ENCODE data around the gene MGAT5B. TPM values are rescaled to one million over a fixed set of nuclear protein-coding genes. Genes with fewer than 3 reads are reported as not detected.

MGAT5B gene
- total RNA-seq, 1 donor from 2014 or later: 6.3 TPM

DNA sequence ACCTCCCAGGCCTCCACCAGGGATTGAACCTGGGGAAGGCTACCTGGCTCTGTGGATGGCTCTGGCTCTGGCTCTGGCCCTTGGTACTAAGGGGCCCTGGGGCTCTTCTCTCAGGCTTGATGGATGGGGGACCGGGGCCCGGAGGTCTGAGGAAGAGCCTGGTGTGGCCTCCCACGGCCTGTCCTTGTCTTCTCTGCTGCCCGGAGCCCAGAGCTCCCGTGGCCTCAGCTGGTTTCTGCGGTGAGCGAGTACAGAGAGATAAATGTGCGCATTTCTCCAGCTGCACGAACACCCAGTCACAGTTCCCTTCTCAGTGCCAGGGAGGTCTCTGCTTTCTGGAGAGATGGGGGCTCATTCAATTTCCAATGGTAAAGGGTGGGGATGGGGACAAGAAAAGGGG lies 9.2 kb downstream of the MGAT5B start:
- Histone ChIP-seq H3K9ac (ENCODE audit: low read length) (no peak overlapping the region), H2AFZ (ENCODE audit: low read depth, low read length) (no peak overlapping the region), H3K4me2 (ENCODE audit: low read length) (no peak overlapping the region), H3K79me2 (ENCODE audit: insufficient read depth, low read length) (peaks cover 4% of the 10 kb centered on the region), H4K20me1 (ENCODE audit: insufficient read depth, low read length) (peaks cover 8% of the 10 kb centered on the region), H3K4me1 (ENCODE audit: insufficient read depth, low read length) (peaks cover 14% of the 10 kb centered on the region), H3K36me3 (ENCODE audit: insufficient read depth, low read length) (peaks cover 2% of the 10 kb centered on the region), H3K4me3 (ENCODE audit: insufficient read depth, low read depth, low read length) (no peak overlapping the region), H3K9me3 (ENCODE audit: insufficient read depth, low read depth, low read length) (no peaks in the 10 kb centered on the region), H3K27me3 (ENCODE audit: insufficient read depth, low read length) (no peaks in the 10 kb centered on the region), H3K27ac (ENCODE audit: low read depth, low read length) (no peak overlapping the region)
- no peak for FAIRE-seq
- Mint-ChIP-seq H3K4me3 (ENCODE audit: unreplicated experiment) (no peak overlapping the region), H3K27me3 (ENCODE audit: low read depth, unreplicated experiment) (peaks cover 18% of the 10 kb centered on the region), H3K27ac (ENCODE audit: unreplicated experiment) (no peak overlapping the region), H3K4me1 (ENCODE audit: low read depth, unreplicated experiment) (peaks cover 17% of the 10 kb centered on the region), H3K36me3 (ENCODE audit: low read depth, unreplicated experiment) (peaks cover 22% of the 10 kb centered on the region), H3K9me3 (ENCODE audit: unreplicated experiment) (peaks cover 5% of the 10 kb centered on the region)
- no peak for DNase-seq (ENCODE audit: low read depth)
- no peak for TF ChIP-seq EZH2 (IDR thresholded peaks at IDR 0.05; ENCODE audit: insufficient read depth, low read length)
- TF ChIP-seq, protein P1, sequence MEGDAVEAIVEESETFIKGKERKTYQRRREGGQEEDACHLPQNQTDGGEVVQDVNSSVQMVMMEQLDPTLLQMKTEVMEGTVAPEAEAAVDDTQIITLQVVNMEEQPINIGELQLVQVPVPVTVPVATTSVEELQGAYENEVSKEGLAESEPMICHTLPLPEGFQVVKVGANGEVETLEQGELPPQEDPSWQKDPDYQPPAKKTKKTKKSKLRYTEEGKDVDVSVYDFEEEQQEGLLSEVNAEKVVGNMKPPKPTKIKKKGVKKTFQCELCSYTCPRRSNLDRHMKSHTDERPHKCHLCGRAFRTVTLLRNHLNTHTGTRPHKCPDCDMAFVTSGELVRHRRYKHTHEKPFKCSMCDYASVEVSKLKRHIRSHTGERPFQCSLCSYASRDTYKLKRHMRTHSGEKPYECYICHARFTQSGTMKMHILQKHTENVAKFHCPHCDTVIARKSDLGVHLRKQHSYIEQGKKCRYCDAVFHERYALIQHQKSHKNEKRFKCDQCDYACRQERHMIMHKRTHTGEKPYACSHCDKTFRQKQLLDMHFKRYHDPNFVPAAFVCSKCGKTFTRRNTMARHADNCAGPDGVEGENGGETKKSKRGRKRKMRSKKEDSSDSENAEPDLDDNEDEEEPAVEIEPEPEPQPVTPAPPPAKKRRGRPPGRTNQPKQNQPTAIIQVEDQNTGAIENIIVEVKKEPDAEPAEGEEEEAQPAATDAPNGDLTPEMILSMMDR (IDR thresholded peaks at IDR 0.05; ENCODE audit: insufficient read depth, low read depth, low read length): no peak

DNA sequence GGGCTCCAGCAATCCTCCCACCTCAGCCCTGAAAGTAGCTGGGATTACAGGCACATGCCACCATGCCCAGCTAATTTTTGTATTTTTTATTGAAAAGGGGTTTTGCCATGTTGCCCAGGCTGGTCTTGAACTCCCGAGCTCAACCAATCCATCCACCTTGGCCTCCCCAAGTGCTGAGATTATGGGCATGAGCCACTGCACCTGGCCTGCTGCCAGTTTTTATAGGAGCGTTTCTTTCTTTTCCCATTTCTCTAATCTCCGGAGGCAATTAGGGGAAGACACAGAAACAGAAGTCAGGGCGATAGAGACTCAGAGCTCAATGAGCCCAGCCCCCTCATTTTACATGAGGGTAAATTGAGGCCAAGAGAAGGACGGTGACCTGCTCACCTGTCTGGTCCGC lies 10.4 kb downstream of the MGAT5B start:
- Histone ChIP-seq H3K4me2 (ENCODE audit: low read length) (no peak overlapping the region), H3K9ac (ENCODE audit: low read length) (no peak overlapping the region), H3K27me3 (ENCODE audit: insufficient read depth, low read length) (no peaks in the 10 kb centered on the region), H3K36me3 (ENCODE audit: insufficient read depth, low read length) (peaks cover 2% of the 10 kb centered on the region), H2AFZ (ENCODE audit: low read depth, low read length) (no peak overlapping the region), H3K4me3 (ENCODE audit: insufficient read depth, low read depth, low read length) (no peak overlapping the region), H3K79me2 (ENCODE audit: insufficient read depth, low read length) (peaks cover 4% of the 10 kb centered on the region), H3K9me3 (ENCODE audit: insufficient read depth, low read depth, low read length) (no peaks in the 10 kb centered on the region), H4K20me1 (ENCODE audit: insufficient read depth, low read length) (peaks cover 8% of the 10 kb centered on the region), H3K27ac (ENCODE audit: low read depth, low read length) (no peak overlapping the region), H3K4me1 (ENCODE audit: insufficient read depth, low read length) (peaks cover 3% of the 10 kb centered on the region)
- TF ChIP-seq, protein P1 (IDR thresholded peaks at IDR 0.05; ENCODE audit: insufficient read depth, low read depth, low read length): no peak
- no peak for TF ChIP-seq EZH2 (IDR thresholded peaks at IDR 0.05; ENCODE audit: insufficient read depth, low read length)
- Mint-ChIP-seq H3K9me3 (ENCODE audit: unreplicated experiment) (peaks cover 5% of the 10 kb centered on the region), H3K4me3 (ENCODE audit: unreplicated experiment) (no peak overlapping the region), H3K4me1 (ENCODE audit: low read depth, unreplicated experiment) (peaks cover 7% of the 10 kb centered on the region), H3K27ac (ENCODE audit: unreplicated experiment) (no peak overlapping the region), H3K27me3 (ENCODE audit: low read depth, unreplicated experiment) (peaks cover 18% of the 10 kb centered on the region), H3K36me3 (ENCODE audit: low read depth, unreplicated experiment) (peaks cover 22% of the 10 kb centered on the region)
- FAIRE-seq (no peak), DNase-seq (ENCODE audit: low read depth) (no peak)

DNA sequence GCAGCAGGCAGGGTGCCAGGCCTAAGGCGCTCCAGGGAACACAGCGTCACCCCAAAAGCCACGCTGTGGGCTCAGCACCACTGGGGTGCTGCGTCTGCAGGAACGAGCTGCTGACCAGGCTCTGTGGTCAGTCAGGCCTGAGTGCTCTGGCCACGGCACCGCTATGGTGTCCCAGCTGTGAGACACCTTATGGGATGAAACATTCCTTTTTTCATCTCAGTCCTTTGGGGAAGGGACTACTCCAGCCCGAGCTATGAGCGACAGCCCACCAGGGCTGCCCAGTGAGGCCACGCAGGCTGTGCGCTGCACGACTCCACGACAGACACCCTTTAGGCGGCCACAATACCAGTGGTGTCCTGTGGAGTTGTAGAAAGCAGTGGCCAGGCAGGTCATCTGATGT lies 11.1 kb downstream of the MGAT5B start:
- Histone ChIP-seq H3K36me3 (ENCODE audit: insufficient read depth, low read length) (peaks cover 2% of the 10 kb centered on the region), H2AFZ (ENCODE audit: low read depth, low read length) (no peak overlapping the region), H3K27me3 (ENCODE audit: insufficient read depth, low read length) (no peaks in the 10 kb centered on the region), H3K9ac (ENCODE audit: low read length) (no peak overlapping the region), H3K4me1 (ENCODE audit: insufficient read depth, low read length) (no peaks in the 10 kb centered on the region), H4K20me1 (ENCODE audit: insufficient read depth, low read length) (peaks cover 4% of the 10 kb centered on the region), H3K27ac (ENCODE audit: low read depth, low read length) (no peak overlapping the region), H3K79me2 (ENCODE audit: insufficient read depth, low read length) (peaks cover 4% of the 10 kb centered on the region), H3K9me3 (ENCODE audit: insufficient read depth, low read depth, low read length) (no peaks in the 10 kb centered on the region), H3K4me3 (ENCODE audit: insufficient read depth, low read depth, low read length) (no peak overlapping the region), H3K4me2 (ENCODE audit: low read length) (no peak overlapping the region)
- Mint-ChIP-seq H3K36me3 (ENCODE audit: low read depth, unreplicated experiment) (peaks cover 20% of the 10 kb centered on the region), H3K9me3 (ENCODE audit: unreplicated experiment) (peaks cover 5% of the 10 kb centered on the region), H3K4me3 (ENCODE audit: unreplicated experiment) (no peak overlapping the region), H3K27ac (ENCODE audit: unreplicated experiment) (no peak overlapping the region), H3K4me1 (ENCODE audit: low read depth, unreplicated experiment) (peaks cover 1% of the 10 kb centered on the region), H3K27me3 (ENCODE audit: low read depth, unreplicated experiment) (peaks cover 18% of the 10 kb centered on the region)
- FAIRE-seq (no peak), DNase-seq (ENCODE audit: low read depth) (no peak)
- TF ChIP-seq, protein P1 (IDR thresholded peaks at IDR 0.05; ENCODE audit: insufficient read depth, low read depth, low read length): no peak
- TF ChIP-seq EZH2 (IDR thresholded peaks at IDR 0.05; ENCODE audit: insufficient read depth, low read length): no peak

Data from astrocyte (in vitro differentiated cells and primary cell).